Stomach smooth muscle (tissue), 2 donors: ENCODE data around the gene C1D.
"Not testable (repeated sequence)": the region's sequence is repeated elsewhere in the genome, so short reads cannot be mapped to it uniquely, and the experiment has no call there.

ENCODE experiments used
- H3K27ac ChIP-seq: one replicate; pipeline ENCODE4 v1.7.0; 2013; ENCODE audit warnings: mild to moderate bottlenecking, low read length, inconsistent platforms
- H3K27me3 ChIP-seq, 2 donors: one replicate each; pipeline ENCODE4 v1.7.0; 2013; ENCODE audit warnings: low read length in 2 of 2; ENCODE audit not compliant: insufficient read depth in 2 of 2, control insufficient read depth in 1 of 2
- H3K36me3 ChIP-seq, 2 donors: one replicate each; pipeline ENCODE4 v1.7.0; 2013; ENCODE audit warnings: low read length in 2 of 2; ENCODE audit not compliant: control insufficient read depth in 2 of 2, insufficient read depth in 2 of 2
- H3K4me1 ChIP-seq: one replicate; pipeline ENCODE4 v1.7.0; 2013; ENCODE audit warnings: low read length; ENCODE audit not compliant: control insufficient read depth, insufficient read depth
- H3K4me3 ChIP-seq, 2 donors: one replicate each; pipeline ENCODE4 v1.7.0; 2013; ENCODE audit warnings: low read length in 2 of 2
- H3K9ac ChIP-seq, 2 donors: one replicate each; pipeline ENCODE4 v1.7.0; 2013; ENCODE audit warnings: low read length in 2 of 2, mild to moderate bottlenecking in 1 of 2
- H3K9me3 ChIP-seq, 2 donors: one replicate each; pipeline ENCODE4 v1.7.0; 2013; ENCODE audit warnings: low read length in 2 of 2; ENCODE audit not compliant: control insufficient read depth in 2 of 2
- donor health status: healthy.
- donor health status: Pancreatic carcinoma.

C1D gene

DNA sequence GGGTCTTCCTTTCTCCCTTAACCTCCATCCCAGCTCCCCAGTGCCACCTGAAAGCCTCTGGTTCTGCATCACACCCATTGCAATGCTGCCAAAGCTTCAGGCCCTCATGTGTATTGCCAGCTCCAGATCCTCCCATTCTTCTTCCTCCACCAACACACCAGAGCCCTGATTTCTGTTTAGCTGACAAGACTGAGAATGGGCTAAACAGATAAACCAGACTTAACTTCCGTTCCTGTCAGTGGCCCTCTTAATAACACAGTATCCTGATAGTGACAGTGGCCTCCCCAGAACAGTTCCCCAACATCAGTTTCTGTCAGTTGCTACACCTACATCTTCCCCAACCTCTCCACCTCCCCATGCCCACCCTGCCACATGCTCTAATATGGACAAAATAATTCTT lies 31.3 kb upstream of the C1D start:
- H3K9me3 ChIP-seq: no peaks in the 10 kb centered on the region
- H3K27me3 ChIP-seq: no peaks in the 10 kb centered on the region
- no peaks in the 10 kb centered on the region for H3K36me3 ChIP-seq
- H3K9ac ChIP-seq: no peak overlapping the region
- H3K27ac ChIP-seq: no peak overlapping the region
- H3K4me3 ChIP-seq: no peak overlapping the region
- no peaks in the 10 kb centered on the region for H3K4me1 ChIP-seq

DNA sequence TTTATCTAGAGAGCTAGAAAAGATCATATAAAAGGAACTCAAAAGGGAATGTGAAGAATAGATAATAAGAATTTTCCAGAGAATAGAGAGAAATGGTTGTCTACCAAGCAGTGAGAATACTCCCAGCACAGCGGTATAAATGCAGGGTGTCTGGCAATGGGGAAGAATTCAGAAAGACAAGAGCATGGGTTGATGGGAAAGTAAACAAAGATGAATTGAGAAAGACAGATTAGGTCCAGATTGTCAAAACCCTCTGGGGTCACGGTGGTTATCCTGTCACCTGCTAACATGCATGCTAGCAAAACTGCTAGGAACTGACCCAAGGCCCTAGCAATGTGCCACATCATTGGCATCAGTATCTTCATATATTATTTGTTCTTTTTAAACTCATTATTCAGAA lies 30.8 kb upstream of the C1D start:
- no peaks in the 10 kb centered on the region for H3K9me3 ChIP-seq
- no peaks in the 10 kb centered on the region for H3K36me3 ChIP-seq
- no peak overlapping the region for H3K9ac ChIP-seq
- H3K4me3 ChIP-seq: no peak overlapping the region
- H3K27me3 ChIP-seq: no peaks in the 10 kb centered on the region
- H3K27ac ChIP-seq: no peak overlapping the region
- H3K4me1 ChIP-seq: no peaks in the 10 kb centered on the region

DNA sequence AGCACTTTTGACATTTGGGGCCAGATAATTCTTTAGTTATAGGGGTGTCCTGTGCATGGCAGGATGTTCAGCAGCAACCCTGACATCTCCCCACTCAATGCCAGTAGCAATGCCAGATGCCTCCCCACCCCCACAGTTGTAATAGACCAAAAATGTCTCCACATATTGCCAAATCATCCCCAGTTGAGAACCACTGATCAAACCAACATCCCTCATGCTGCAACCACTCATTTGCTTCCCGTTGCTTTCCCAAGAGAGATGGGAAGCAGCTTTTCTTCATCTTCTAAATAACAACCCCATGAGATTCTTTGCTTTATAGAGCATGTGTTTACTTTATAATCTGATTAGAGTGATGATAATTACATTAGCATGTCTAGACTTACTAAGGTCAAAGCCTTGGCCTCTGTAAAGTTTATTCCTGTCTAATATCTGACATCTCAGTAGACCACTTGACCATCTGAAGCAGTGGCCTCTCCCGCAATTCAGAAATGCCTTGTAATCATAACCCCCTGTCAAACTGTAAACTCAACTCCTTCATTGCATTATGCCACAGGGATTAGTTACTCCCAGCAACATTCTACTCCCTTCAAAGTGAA lies 28.7 kb upstream of the C1D start:
- no peak overlapping the region for H3K4me3 ChIP-seq
- no peak overlapping the region for H3K27ac ChIP-seq
- no peaks in the 10 kb centered on the region for H3K9me3 ChIP-seq
- no peaks in the 10 kb centered on the region for H3K4me1 ChIP-seq
- no peaks in the 10 kb centered on the region for H3K27me3 ChIP-seq
- H3K9ac ChIP-seq: no peak overlapping the region
- H3K36me3 ChIP-seq: no peaks in the 10 kb centered on the region

GRCh38 chr2:68089961-68090360 lies 27.2 kb upstream of the C1D start:
- no peak overlapping the region for H3K4me3 ChIP-seq
- H3K9ac ChIP-seq: no peak overlapping the region
- H3K36me3 ChIP-seq: no peaks in the 10 kb centered on the region
- H3K4me1 ChIP-seq: no peaks in the 10 kb centered on the region
- H3K27me3 ChIP-seq: no peaks in the 10 kb centered on the region
- H3K27ac ChIP-seq: no peak overlapping the region
- H3K9me3 ChIP-seq: no peaks in the 10 kb centered on the region

- H3K27ac ChIP-seq: no peak overlapping the region
- no peaks in the 10 kb centered on the region for H3K4me1 ChIP-seq
- no peak overlapping the region for H3K4me3 ChIP-seq
- H3K9ac ChIP-seq: no peak overlapping the region
- H3K9me3 ChIP-seq: no peaks in the 10 kb centered on the region
- H3K36me3 ChIP-seq: no peaks in the 10 kb centered on the region
- no peaks in the 10 kb centered on the region for H3K27me3 ChIP-seq
Observed at GRCh38 chr2:68088940-68089339, 26.1 kb upstream of the C1D start.

GRCh38 chr2:68086166-68086565 lies 23.4 kb upstream of the C1D start:
- H3K9ac ChIP-seq: no peak overlapping the region
- H3K9me3 ChIP-seq: no peaks in the 10 kb centered on the region
- no peaks in the 10 kb centered on the region for H3K36me3 ChIP-seq
- no peaks in the 10 kb centered on the region for H3K27me3 ChIP-seq
- H3K4me3 ChIP-seq: no peak overlapping the region
- no peaks in the 10 kb centered on the region for H3K4me1 ChIP-seq
- H3K27ac ChIP-seq: no peak overlapping the region

DNA sequence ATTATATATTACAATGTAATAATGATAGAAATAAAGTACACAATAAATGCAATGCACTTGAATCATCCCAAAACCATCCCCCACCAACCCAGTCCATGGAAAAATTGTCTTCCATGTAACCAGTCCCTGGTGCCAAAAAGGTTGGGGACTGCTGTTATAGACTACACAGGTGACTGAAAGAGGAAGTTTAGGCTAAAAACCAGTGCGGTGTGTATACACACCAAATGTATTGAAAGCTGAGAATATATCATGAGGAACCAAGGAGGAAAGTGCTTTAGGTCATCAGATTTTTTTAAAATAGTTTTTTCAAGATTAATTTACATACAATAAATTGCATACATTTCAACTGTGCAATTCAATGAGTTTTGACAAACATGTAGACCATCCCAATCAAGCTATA lies 20.5 kb upstream of the C1D start:
- Histone ChIP-seq H3K36me3 (no peaks in the 10 kb centered on the region), H3K27me3 (no peaks in the 10 kb centered on the region), H3K4me1 (no peaks in the 10 kb centered on the region), H3K4me3 (no peak overlapping the region), H3K9ac (no peak overlapping the region), H3K27ac (no peak overlapping the region), H3K9me3 (no peaks in the 10 kb centered on the region)

- Histone ChIP-seq H3K4me3 (no peak overlapping the region), H3K36me3 (no peaks in the 10 kb centered on the region), H3K9me3 (no peaks in the 10 kb centered on the region), H3K27ac (no peak overlapping the region), H3K9ac (no peak overlapping the region), H3K27me3 (no peaks in the 10 kb centered on the region), H3K4me1 (no peaks in the 10 kb centered on the region)
Observed at GRCh38 chr2:68074050-68074449, 11.2 kb upstream of the C1D start.

- H3K9me3 ChIP-seq, H3K4me1 ChIP-seq, H3K27me3 ChIP-seq, H3K9ac ChIP-seq, H3K27ac ChIP-seq, H3K36me3 ChIP-seq, H3K4me3 ChIP-seq: not testable (repeated sequence)
Observed at GRCh38 chr2:68063797-68064646, 1.2 kb upstream of the C1D start.

DNA sequence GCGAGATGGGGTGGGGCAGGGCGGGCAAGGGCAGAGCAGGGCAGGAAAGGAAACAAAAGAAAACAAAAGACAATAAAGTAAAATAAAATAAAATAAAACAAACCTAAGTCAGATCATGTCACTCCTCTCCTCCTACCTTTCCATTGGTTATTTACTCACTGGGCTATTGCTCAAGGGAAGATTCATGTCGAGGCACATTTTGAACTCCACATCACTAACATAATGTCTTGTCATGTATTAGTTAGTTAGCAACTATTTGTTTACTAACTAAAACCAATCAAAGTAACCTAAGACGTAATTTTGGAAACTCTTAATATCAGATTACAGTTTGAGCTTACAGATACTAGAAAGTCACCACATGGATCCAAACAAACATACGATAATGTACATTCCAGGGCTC lies 2.2 kb downstream of the C1D start:
- Histone ChIP-seq H3K9me3 (no peaks in the 10 kb centered on the region), H3K9ac (no peak overlapping the region), H3K27me3 (no peaks in the 10 kb centered on the region), H3K27ac (no peak overlapping the region), H3K4me3 (no peak overlapping the region), H3K36me3 (no peaks in the 10 kb centered on the region), H3K4me1 (peaks cover 4% of the 10 kb centered on the region)

DNA sequence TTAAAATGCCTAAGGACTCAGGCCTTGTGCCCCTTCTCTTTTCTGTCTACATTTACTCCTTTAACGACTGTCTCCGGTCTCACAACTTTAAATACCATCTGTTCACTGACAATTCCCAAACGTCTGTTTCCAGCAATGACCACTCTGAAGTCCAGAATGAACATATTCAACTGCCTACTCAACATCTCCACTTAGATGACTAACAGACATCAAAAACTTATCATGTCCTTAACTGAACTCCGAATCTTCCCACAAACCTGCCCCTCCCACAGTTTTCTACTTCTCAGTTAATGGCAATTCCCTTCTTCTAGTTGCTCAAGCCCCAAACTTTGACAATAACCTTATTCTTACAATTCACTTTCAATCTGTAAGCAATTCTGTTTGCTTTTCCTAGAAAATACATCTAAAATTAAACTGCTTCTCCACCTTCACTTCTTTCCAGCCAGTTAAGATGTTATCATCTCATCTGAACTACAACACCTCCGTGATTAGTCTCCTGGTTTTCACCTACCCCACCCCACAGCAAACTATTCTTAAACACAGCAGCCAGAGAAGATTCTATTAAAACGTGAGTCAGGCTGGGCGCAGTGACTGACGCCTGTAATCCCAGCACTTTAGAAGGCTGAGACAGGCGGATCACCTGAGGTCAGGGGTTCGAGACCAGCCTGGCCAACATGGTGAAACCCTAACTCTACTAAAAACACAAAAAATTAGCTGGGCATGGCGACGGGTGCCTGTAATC lies 2.8 kb downstream of the C1D start:
- Histone ChIP-seq H3K36me3 (no peaks in the 10 kb centered on the region), H3K27ac (no peak overlapping the region), H3K4me1 (peaks cover 4% of the 10 kb centered on the region), H3K4me3 (no peak overlapping the region), H3K9ac (no peak overlapping the region), H3K9me3 (no peaks in the 10 kb centered on the region), H3K27me3 (no peaks in the 10 kb centered on the region)
